Naive thymus-derived CD4-positive, alpha-beta T cell (primary cell): ENCODE data around the gene DTNA. TPM values are rescaled to one million over a fixed set of nuclear protein-coding genes. Genes with fewer than 3 reads are reported as not detected.

ENCODE experiments used
- ATAC-seq: fragments of 150-1000 bp; cut with Tn5 transposase; 2 replicates; pipeline ENCODE4 v1.10.0; 2021; ENCODE audit warnings: mild to moderate bottlenecking, moderate library complexity
- CTCF ChIA-PET: fragments of 350-600 bp; sonication (Branson Sonifier 250); formaldehyde crosslinking; loops from one replicate; lab custom pipeline; 2021; ENCODE audit warnings: antibody characterized with exemption; lab: Charles Lee
- POLR2A ChIA-PET: fragments of 350-600 bp; sonication (Branson Sonifier 250); formaldehyde crosslinking; loops from one replicate; lab custom pipeline; 2021; ENCODE audit warnings: antibody characterized with exemption, inconsistent platforms; lab: Charles Lee
- DNase-seq, 9 donors: peaks; one replicate each; pipeline versions ENCODE4 v3.0.0 to v3.0.0-alpha.2; 2020 to 2022; ENCODE audit warnings: mixed read lengths in 1 of 9
- H3K27ac ChIP-seq: one replicate; pipeline ENCODE4 v1.7.0; 2013; ENCODE audit warnings: mild to moderate bottlenecking, low read depth, low read length, moderate library complexity
- H3K27me3 ChIP-seq, 2 donors: one replicate each; pipeline ENCODE4 v1.7.0; 2013; ENCODE audit warnings: low read length in 2 of 2, mild to moderate bottlenecking in 2 of 2, moderate library complexity in 2 of 2; ENCODE audit not compliant: control insufficient read depth in 2 of 2, insufficient read depth in 2 of 2
- H3K36me3 ChIP-seq, 3 experiments: 1 replicate in 2 of 3; 2 replicates in 1 of 3; pipeline ENCODE4 v1.7.0; 2013; ENCODE audit warnings: low read length in 3 of 3, mild to moderate bottlenecking in 3 of 3, moderate library complexity in 1 of 3; ENCODE audit not compliant: insufficient read depth in 3 of 3, control insufficient read depth in 2 of 3
- H3K4me1 ChIP-seq, 2 donors: one replicate each; pipeline ENCODE4 v1.7.0; 2013; ENCODE audit warnings: low read length in 2 of 2, mild to moderate bottlenecking in 2 of 2, moderate library complexity in 1 of 2; ENCODE audit not compliant: control insufficient read depth in 2 of 2, insufficient read depth in 2 of 2
- H3K4me3 ChIP-seq: 2 replicates; pipeline ENCODE4 v1.7.0; 2013; ENCODE audit warnings: mild to moderate bottlenecking, low read length
- H3K9me3 ChIP-seq, 3 experiments: 1 replicate in 2 of 3; 2 replicates in 1 of 3; pipeline ENCODE4 v1.7.0; 2013; ENCODE audit warnings: low read length in 3 of 3; ENCODE audit not compliant: control insufficient read depth in 2 of 3
- H3K27ac Mint-ChIP-seq, 9 donors: one replicate each; pipeline ENCODE4 v1.8.0; 2020 to 2022; ENCODE audit warnings: mixed read lengths in 9 of 9, mild to moderate bottlenecking in 8 of 9, moderate library complexity in 5 of 9, inconsistent platforms in 2 of 9
- H3K27me3 Mint-ChIP-seq, 5 donors: one replicate each; pipeline ENCODE4 v1.8.0; 2021 to 2022; ENCODE audit warnings: mixed read lengths in 5 of 5, mild to moderate bottlenecking in 1 of 5
- H3K36me3 Mint-ChIP-seq, 5 donors: one replicate each; pipeline ENCODE4 v1.8.0; 2020 to 2022; ENCODE audit warnings: mixed read lengths in 5 of 5, mild to moderate bottlenecking in 3 of 5, inconsistent platforms in 1 of 5
- H3K4me1 Mint-ChIP-seq, 7 donors: one replicate each; pipeline ENCODE4 v1.8.0; 2020 to 2022; ENCODE audit warnings: mixed read lengths in 7 of 7, mild to moderate bottlenecking in 3 of 7, inconsistent platforms in 1 of 7
- H3K4me3 Mint-ChIP-seq, 10 donors: one replicate each; pipeline ENCODE4 v1.8.0; 2020 to 2022; ENCODE audit warnings: mild to moderate bottlenecking in 10 of 10, mixed read lengths in 10 of 10, moderate library complexity in 6 of 10, inconsistent platforms in 2 of 10
- H3K9me3 Mint-ChIP-seq, 11 donors: one replicate each; pipeline ENCODE4 v1.8.0; 2020 to 2022; ENCODE audit warnings: mixed read lengths in 11 of 11, mild to moderate bottlenecking in 4 of 11, inconsistent platforms in 1 of 11, moderate library complexity in 1 of 11
- intact Hi-C, 2 donors: fragments of 100-400 bp; cut with micrococcal nuclease; formaldehyde crosslinking; loops; one replicate each; pipeline ENCODE4 v1.15.1; 2023
- polyA plus RNA-seq, 2 donors: library from polyadenylated mRNA; unstranded; fragments of 300-500 nt; fragmentation: Illumina TruSeq; gene quantifications; one replicate each; pipeline ENCODE4 v1.2.3, GENCODE V29; 2021
- total RNA-seq, 6 experiments: library from RNA in 5 of 6; stranded (reverse) in 5 of 6; gene quantifications; 1 replicate in 5 of 6; 2 replicates in 1 of 6; pipeline ENCODE4 v1.2.3 and lab custom pipeline; 2021 to 2026

Gene DTNA
- total and polyA plus RNA-seq, 7 experiments from 2014 or later = 0.49 to 1.5 (median 0.63) TPM; not detected in 3

DNA sequence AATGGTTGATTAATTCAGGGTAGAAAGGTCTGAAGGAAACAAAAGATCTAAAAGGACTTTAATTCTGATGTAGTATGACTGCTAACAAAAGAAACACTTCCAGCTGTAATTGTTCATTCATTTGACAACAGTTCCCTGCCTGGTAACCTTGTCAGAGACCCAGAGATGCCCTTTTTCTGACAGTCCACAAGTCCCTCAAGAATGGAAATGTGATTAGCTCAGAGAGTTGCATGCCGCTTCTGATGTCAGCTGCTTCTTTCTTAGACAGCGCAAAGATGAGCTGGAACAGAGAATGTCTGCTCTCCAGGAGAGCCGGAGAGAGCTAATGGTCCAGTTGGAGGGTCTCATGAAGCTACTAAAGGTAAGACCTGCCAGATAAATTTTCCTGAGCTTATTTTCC is 153.6 kb downstream of the DTNA start:
- Histone ChIP-seq H3K4me3 (no peak overlapping the region), H3K36me3 (no peaks in the 10 kb centered on the region), H3K27ac (no peak overlapping the region), H3K9me3 (no peaks in the 10 kb centered on the region), H3K27me3 (no peaks in the 10 kb centered on the region), H3K4me1 (no peaks in the 10 kb centered on the region)
- Mint-ChIP-seq H3K4me3 (no peak overlapping the region), H3K27ac (no peak overlapping the region), H3K9me3 (peaks cover 0 to 3% (median 0%) of the 10 kb centered on the region in 11 donors), H3K36me3 (peaks cover 0 to 3% (median 0%) of the 10 kb centered on the region in 5 donors), H3K4me1 (peaks cover 0 to 32% (median 19%) of the 10 kb centered on the region in 7 donors), H3K27me3 (peaks cover 0 to 15% (median 0%) of the 10 kb centered on the region in 5 donors)
- CTCF ChIA-PET = no interaction called here
- intact Hi-C loops = loop anchor here (5.0 to 10.0 kb wide), 7 partner anchors 76 to 1109 kb away; partner anchors contain the start of genes RMP24 (in 2 of the 2), INO80C (in 1 of the 2) and ZNF24 (in 1 of the 2)
- ATAC-seq (no peak), DNase-seq (no peak)
- POLR2A ChIA-PET = no interaction called here

DNA sequence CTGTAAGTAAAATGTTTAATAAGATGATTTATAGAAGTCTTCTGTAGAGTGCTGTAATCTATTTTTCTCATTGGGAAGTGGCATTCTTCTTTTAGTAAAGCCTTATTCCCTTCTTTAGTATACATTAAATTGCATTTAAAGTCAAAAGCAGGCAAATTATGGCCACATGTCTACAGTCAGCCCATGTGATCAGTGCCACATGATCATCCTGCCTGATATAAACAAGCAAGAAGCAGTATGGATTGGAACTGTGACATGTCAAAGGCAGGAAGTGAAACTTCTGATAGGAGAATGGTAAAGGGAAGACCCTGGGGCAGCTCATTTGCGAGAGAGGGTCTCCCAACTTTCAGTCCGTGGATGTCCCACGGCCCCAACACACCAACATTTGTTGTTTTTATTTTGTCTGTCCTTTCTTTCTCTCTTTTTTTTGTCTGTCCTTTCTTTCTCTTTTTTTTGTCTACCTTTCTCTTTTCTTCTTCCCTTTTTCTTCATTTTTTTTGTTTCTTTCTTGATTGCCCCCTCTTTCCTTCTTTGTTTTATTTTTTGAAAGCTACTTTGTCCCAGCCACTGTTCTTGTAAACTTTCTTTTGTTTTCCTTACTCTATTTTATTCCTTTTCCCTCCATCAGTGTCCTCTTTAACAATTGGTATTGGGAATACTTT is 154.9 kb downstream of the DTNA start:
- H3K9me3 Mint-ChIP-seq = peaks cover 0 to 3% (median 0%) of the 10 kb centered on the region in 11 donors
- H3K36me3 Mint-ChIP-seq = peaks cover 0 to 3% (median 0%) of the 10 kb centered on the region in 5 donors
- CTCF ChIA-PET = interaction anchor here (0.7 kb wide), 1 partner anchor 554 kb away, joined by 3 read pairs; no protein-coding TSS in a partner anchor
- Histone ChIP-seq H3K4me3 (no peak overlapping the region), H3K27ac (no peak overlapping the region), H3K27me3 (no peaks in the 10 kb centered on the region), H3K4me1 (no peaks in the 10 kb centered on the region), H3K9me3 (no peaks in the 10 kb centered on the region), H3K36me3 (no peaks in the 10 kb centered on the region)
- peaks cover 0 to 13% (median 0%) of the 10 kb centered on the region in 5 donors for H3K27me3 Mint-ChIP-seq
- POLR2A ChIA-PET = no interaction called here
- peak overlapping the region in 4 of 9 donors; percentile 14 to 71 (median 41) for H3K27ac Mint-ChIP-seq
- intact Hi-C loops = loop anchor here (5.0 to 10.0 kb wide), 9 partner anchors 78 to 1107 kb away; partner anchors contain the start of genes RMP24 (in 2 of the 2), INO80C (in 1 of the 2) and ZNF24 (in 1 of the 2)
- DNase-seq = no peak
- no peak overlapping the region for H3K4me3 Mint-ChIP-seq
- no peak for ATAC-seq
- peaks cover 0 to 26% (median 16%) of the 10 kb centered on the region in 7 donors for H3K4me1 Mint-ChIP-seq

DNA sequence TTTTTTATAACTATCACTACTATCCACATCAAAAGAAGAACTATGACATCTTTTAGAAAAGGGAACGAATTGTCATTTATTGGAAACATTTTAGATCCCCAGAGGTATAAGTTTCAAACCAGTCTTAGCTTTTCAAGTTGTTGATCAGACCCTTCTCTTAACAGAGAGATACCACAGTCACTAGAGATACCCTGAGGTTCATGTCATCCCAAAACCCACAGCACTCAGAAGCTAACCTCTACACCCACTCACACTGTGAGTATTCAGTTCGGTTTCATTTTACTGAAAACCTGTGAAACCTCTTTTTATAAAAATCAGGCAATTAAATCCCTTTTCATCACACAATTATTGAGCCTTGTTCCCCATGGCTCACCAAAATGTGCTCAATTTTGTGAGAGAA is 156.2 kb downstream of the DTNA start:
- no peak overlapping the region for H3K27ac ChIP-seq
- ChIA-PET POLR2A (no interaction called here), CTCF (interaction anchor here (0.9 kb wide), 1 partner anchor 160 kb away, joined by 4 read pairs; no protein-coding TSS in a partner anchor)
- no peak overlapping the region for H3K4me3 ChIP-seq
- no peaks in the 10 kb centered on the region for H3K4me1 ChIP-seq
- no peaks in the 10 kb centered on the region for H3K36me3 ChIP-seq
- H3K27me3 ChIP-seq = no peaks in the 10 kb centered on the region
- Mint-ChIP-seq H3K4me3 (peak overlapping the region in 1 of 10 donors; percentile 52), H3K9me3 (peaks cover 0 to 3% (median 0%) of the 10 kb centered on the region in 11 donors), H3K36me3 (peaks cover 0 to 3% (median 0%) of the 10 kb centered on the region in 5 donors), H3K27ac (peak overlapping the region in 1 of 9 donors; percentile 60), H3K27me3 (peaks cover 0 to 13% (median 0%) of the 10 kb centered on the region in 5 donors), H3K4me1 (peaks cover 0 to 21% (median 9%) of the 10 kb centered on the region in 7 donors)
- no peaks in the 10 kb centered on the region for H3K9me3 ChIP-seq
- no peak for ATAC-seq
- intact Hi-C loops = loop anchor here (1.0 to 10.0 kb wide), 5 partner anchors 160 to 628 kb away; partner anchors contain the start of gene INO80C (in 1 of the 2)
- peak in 1 of 9 donors; percentile 28 for DNase-seq

DNA sequence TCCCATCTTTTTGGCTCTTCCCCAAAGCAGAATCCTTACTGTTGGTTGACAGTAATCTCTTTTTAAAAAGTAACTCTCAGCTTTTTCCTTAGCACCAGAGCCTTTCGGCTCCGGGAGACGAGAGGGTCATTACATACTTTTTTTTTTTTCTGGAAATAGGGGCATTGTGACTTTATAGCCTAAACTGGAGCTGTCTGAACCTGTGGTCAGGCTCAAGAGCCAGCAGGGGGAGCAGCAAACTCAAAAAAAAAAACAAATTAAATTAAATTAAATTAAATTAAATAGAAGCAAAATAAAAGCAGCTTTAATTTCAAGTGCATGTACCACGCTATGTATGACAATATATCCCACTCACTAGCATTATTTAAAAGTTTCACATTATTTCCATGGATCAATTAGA is 156.6 kb downstream of the DTNA start:
- peak overlapping the region in 1 of 10 donors; percentile 52 for H3K4me3 Mint-ChIP-seq
- H3K27me3 Mint-ChIP-seq = peaks cover 0 to 13% (median 0%) of the 10 kb centered on the region in 5 donors
- H3K9me3 Mint-ChIP-seq = peaks cover 0 to 3% (median 0%) of the 10 kb centered on the region in 11 donors
- Histone ChIP-seq H3K9me3 (no peaks in the 10 kb centered on the region), H3K27ac (no peak overlapping the region), H3K27me3 (no peaks in the 10 kb centered on the region), H3K4me3 (no peak overlapping the region), H3K4me1 (no peaks in the 10 kb centered on the region), H3K36me3 (no peaks in the 10 kb centered on the region)
- H3K4me1 Mint-ChIP-seq = peaks cover 0 to 24% (median 9%) of the 10 kb centered on the region in 7 donors
- intact Hi-C loops = loop anchor here (1.0 to 10.0 kb wide), 5 partner anchors 160 to 628 kb away; partner anchors contain the start of gene INO80C (in 1 of the 2)
- peaks cover 0 to 3% (median 0%) of the 10 kb centered on the region in 5 donors for H3K36me3 Mint-ChIP-seq
- ATAC-seq (no peak), DNase-seq (no peak)
- ChIA-PET POLR2A (no interaction called here), CTCF (interaction anchor here (0.9 kb wide), 1 partner anchor 159 kb away, joined by 4 read pairs; no protein-coding TSS in a partner anchor)
- no peak overlapping the region for H3K27ac Mint-ChIP-seq

DNA sequence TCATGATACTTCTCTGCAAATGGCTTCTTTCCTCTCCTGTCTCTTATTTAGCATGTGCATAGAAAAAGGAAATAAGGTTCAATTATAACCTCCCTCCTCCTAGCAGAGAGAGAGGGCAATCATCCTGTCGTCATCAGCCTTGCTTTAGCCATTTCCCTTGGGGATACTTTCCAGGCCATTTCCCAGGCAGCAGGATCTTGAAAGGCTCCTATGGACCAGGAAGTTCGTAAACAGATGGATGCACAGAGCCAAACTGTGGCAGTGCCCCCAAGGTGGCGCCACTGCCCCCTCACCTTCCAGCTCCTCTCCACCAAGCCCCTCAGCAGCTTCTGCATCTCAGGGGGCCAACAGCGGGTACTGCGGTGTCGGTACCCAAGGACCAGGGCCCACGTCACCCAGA is 157.4 kb downstream of the DTNA start:
- Histone ChIP-seq H3K27ac (no peak overlapping the region), H3K9me3 (no peaks in the 10 kb centered on the region), H3K36me3 (no peaks in the 10 kb centered on the region), H3K4me1 (no peaks in the 10 kb centered on the region), H3K4me3 (no peak overlapping the region), H3K27me3 (no peaks in the 10 kb centered on the region)
- Mint-ChIP-seq H3K36me3 (peaks cover 0 to 3% (median 0%) of the 10 kb centered on the region in 5 donors), H3K27me3 (peaks cover 0 to 10% (median 0%) of the 10 kb centered on the region in 5 donors), H3K4me1 (peaks cover 0 to 24% (median 9%) of the 10 kb centered on the region in 7 donors), H3K4me3 (no peak overlapping the region), H3K9me3 (peaks cover 0 to 3% (median 0%) of the 10 kb centered on the region in 11 donors), H3K27ac (no peak overlapping the region)
- no peak for DNase-seq
- ChIA-PET CTCF (no interaction called here), POLR2A (no interaction called here)
- intact Hi-C loops = loop anchor here (5.0 to 10.0 kb wide), 4 partner anchors 277 to 627 kb away; partner anchors contain the start of gene INO80C (in 1 of the 2)
- ATAC-seq = no peak

DNA sequence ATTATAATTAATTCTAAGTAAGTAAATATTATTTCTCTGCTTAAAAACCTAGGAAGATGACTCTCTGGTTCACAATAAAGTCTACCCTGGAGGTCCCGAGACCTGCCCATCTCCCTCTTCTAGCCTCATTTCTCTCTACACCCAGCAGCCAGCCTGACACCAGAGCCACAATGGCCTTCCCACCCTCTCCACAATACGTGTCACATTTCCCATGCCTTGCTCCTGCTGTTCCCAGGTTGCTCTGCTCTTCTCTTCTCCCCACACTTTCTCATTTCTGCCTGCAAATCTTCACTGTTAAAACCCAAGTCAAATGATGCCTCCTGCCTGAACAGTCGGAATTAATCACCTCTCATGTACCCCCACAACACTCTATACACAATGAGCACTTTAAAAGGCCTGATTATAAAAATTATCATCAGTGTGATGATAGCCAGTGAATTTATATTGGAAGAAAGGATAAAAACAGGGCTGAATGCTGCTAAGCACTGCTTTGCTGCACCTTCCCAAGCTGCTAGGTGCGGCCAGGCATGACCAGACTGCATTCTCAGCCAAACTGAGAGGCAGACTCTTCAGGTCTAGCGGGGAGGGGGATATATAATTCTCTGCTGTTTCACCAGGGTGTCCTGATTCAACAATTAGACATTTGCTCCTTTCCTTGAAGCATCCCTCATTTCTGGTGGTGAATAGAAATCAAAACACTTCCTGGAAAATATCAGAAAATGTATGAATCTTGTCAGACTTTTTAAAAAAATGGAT is 160.6 kb downstream of the DTNA start:
- ATAC-seq = no peak

More for the DNA sequence above, 160.6 kb downstream of the DTNA start:
- intact Hi-C loops = no loop called here
- H3K36me3 ChIP-seq = no peaks in the 10 kb centered on the region
- no peak overlapping the region for H3K27ac Mint-ChIP-seq
- no peak overlapping the region for H3K4me3 ChIP-seq
- H3K9me3 Mint-ChIP-seq = no peaks in the 10 kb centered on the region
- H3K4me1 Mint-ChIP-seq = peaks cover 0 to 13% (median 8%) of the 10 kb centered on the region in 7 donors
- no peaks in the 10 kb centered on the region for H3K27me3 ChIP-seq
- no peak overlapping the region for H3K4me3 Mint-ChIP-seq
- ChIA-PET CTCF (no interaction called here), POLR2A (no interaction called here)
- H3K27me3 Mint-ChIP-seq = no peaks in the 10 kb centered on the region
- H3K27ac ChIP-seq = no peak overlapping the region
- H3K9me3 ChIP-seq = no peaks in the 10 kb centered on the region
- no peak for DNase-seq
- H3K36me3 Mint-ChIP-seq = no peaks in the 10 kb centered on the region
- H3K4me1 ChIP-seq = no peaks in the 10 kb centered on the region
